GM21786 (cell line): ENCODE measurements around the gene CRELD2.

ENCODE experiments used
- ATAC-seq: cut with Tn5 transposase; IDR thresholded peaks from one replicate; pipeline ENCODE4 v1.9.1; 2021; ENCODE audit not compliant: unreplicated experiment

Gene CRELD2

DNA sequence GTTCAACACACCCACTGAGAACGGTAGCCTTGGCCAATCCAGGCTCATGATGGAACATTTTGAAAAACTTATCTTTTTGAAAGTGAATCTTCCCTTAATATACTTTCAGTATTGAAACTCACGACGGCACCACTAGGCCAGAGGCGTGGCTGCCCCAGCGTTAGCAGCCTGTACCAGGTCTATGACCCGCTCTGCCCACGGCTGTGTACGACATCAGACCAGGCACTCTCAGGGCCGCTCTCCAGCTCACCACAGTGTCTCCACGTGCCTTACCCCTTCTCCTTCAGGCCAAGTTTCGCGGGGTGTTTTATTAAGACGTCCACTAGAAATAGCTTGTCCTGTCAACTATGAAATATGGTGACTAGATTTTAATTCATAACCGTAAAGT is 31.4 kb upstream of the CRELD2 start:
- no peak for ATAC-seq

- ATAC-seq = no peak
Observed at GRCh38 chr22:49887702-49888101, 30.7 kb upstream of the CRELD2 start.

GRCh38 chr22:49889071-49889470 is 29.4 kb upstream of the CRELD2 start:
- ATAC-seq = no peak

- ATAC-seq = no peak
Observed at GRCh38 chr22:49892226-49892899, 26.1 kb upstream of the CRELD2 start.

GRCh38 chr22:49893025-49893424 is 25.4 kb upstream of the CRELD2 start:
- ATAC-seq = no peak

DNA sequence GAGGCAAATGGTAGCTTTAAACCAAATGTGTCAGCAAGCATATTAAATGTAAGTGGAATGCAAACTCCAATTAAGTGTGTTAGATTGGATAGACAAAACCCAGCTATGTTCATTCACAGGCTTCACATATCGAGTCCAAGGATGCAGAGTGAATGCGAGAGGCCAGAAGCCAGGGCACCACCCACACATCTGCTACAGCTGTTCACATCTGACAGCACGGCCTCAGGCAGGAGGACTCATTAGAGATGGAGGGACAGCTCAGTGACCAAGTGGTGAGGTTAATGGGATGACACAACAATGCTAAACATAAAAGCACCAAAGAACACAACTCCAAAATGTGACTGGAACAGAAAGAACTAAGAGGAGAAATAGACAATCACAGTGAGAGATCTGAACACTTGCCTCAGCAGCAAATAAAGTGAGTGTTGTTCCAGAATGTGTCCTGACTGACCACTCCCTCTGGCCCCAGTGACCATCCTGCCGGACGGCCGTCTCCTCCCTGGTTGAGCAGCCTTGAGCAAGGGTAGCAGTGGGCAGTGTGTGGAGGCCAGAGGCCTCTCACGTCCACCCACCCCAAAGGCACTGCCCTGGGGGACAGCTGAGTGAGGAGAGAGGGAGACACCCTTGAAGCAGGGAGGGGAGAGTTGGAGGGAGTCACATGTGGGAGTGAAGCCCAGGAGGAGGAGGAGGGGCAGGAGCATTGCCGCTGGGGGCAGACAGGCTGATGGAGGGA is 23.9 kb upstream of the CRELD2 start:
- ATAC-seq = no peak

DNA sequence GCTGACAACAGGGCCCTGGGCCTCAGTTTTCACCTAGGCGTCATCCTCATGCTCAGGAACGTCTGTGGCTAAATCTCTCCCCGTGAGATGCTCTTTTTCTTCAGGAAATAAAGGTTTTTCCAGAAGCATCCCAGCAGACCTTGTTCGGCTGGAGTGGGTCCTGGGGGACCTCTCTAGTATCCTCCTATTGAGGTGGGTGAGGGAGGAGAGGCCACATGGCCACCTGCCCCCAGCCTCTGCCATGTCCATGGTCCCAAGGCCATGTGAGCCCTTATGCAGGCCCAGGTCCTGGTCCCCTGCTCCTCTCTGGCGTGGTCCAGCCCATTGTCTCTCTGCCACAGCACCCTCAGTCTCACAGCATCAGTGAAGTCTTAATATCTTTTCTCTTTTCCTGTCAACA is 22.2 kb upstream of the CRELD2 start:
- no peak for ATAC-seq

- no peak for ATAC-seq
Observed at GRCh38 chr22:49897015-49897684, 21.3 kb upstream of the CRELD2 start.

DNA sequence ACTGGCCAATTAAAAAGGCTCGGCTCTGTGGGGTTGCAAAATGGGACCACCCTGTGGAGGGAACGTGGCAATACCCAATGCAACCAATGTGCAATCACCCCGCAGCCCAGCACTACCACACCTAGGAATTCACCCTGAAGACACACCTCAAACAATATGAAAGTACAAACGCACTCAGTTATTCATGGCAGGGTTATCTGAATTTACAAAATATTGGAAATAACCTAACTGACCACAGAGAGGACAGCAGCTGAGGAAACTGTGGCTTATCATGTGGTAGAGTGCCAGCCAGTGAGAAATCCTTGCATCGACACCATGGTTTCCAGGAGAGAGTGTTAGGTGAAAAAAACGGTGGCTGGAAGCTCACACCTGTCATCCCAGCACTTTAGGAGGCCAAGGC is 18.9 kb upstream of the CRELD2 start:
- no peak for ATAC-seq

DNA sequence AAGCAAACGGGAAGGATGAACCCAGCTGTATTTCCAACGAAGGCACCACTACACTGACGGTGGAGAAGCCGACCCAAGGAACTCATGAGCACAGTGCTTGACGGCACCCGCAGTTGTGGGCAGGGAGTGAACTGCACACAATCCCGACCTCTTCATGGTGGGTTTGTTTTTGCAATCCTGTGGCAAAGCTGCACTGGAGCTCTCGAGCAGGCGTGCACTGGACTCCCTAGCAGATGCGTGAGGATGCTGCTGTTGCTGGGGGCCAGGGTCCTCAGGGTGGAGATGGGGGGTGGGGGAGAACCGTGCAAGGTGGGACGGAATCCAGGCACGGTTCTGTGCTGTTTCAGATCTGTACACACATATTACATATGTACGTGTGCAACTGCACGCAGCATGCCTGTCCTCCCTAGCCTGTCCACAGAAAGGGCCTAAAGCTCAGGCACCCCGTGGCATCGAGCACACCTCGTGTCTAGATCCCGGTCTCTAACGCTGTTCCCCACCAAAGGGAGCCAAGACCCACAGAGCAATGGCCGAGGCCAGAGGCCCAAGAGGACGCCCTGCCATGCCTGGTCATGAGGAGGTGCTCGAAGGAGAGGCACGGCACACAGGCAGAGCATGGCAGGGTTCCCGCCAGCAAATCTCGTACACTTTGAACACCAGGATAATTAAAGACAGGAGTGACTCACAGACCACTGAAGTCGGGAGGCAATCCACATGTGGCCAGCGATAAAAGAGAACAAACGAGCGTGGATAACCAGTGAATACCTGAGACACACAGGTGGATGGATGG is 17.8 kb upstream of the CRELD2 start:
- ATAC-seq = no peak

GRCh38 chr22:49901457-49901856 is 17.0 kb upstream of the CRELD2 start:
- no peak for ATAC-seq

GRCh38 chr22:49903322-49904039 is 15.0 kb upstream of the CRELD2 start:
- no peak for ATAC-seq

- no peak for ATAC-seq
Observed at GRCh38 chr22:49904040-49904369, 14.4 kb upstream of the CRELD2 start.

- no peak for ATAC-seq
Observed at GRCh38 chr22:49905465-49905864, 13.0 kb upstream of the CRELD2 start.

DNA sequence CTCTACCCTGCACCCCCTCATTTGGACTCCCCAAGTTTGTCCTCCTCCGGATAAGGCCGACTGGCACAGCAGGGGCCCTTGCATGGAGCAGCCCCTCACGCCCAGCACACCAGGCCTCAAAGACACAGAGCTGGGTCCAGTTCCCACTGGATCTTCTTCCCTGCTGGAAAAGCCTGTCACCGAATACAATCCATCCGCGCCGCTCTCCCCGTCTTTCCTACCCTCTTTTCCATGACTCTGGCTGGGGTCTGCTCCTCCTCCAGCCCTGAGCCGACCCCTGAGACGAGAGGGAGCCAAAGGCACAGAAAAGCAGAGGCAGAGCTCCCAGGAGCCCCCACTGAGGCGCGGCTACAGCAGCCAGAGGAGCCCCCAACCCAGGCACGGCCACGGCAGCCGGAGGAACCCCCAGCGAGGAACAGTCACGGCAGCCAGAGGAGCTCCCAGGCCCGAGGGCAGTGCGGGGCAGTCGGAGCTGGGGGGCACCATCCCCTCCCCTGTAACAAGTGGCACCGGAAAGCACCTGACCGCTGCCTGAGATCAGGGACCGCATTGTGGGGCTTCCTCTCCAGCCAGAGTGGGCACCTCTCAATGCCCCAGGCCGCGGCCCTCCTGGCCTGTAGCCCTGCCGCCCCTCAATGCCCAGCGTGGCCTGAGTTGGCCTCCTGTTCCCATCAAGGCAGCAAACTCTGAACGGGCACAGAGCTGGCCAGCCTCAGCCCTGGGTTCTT is 12.2 kb upstream of the CRELD2 start:
- no peak for ATAC-seq

GRCh38 chr22:49906799-49907290 is 11.6 kb upstream of the CRELD2 start:
- no peak for ATAC-seq

GRCh38 chr22:49907807-49908206 is 10.6 kb upstream of the CRELD2 start:
- ATAC-seq = no peak

GRCh38 chr22:49909476-49910205 is 8.8 kb upstream of the CRELD2 start:
- ATAC-seq = no peak
